SH-SY5Y (cell line): ENCODE data around the gene LRRN3.

Source experiments
- GATA2 ChIP-seq: IDR thresholded peaks from 2 replicates; pipeline ENCODE4 v1.6.1; 2011; ENCODE audit warnings: mild to moderate bottlenecking, low read depth, low read length
- GATA3 ChIP-seq: IDR thresholded peaks from 2 replicates; pipeline ENCODE4 v1.6.1; 2011; ENCODE audit warnings: low read depth, mild to moderate bottlenecking, low read length, moderate library complexity

GRCh38 chr7:111067251-111067650, 23.7 kb upstream of the LRRN3 start:
- TF ChIP-seq GATA2 (no peak), GATA3 (no peak)
